Transverse colon (tissue), 4 donors: ENCODE results near the gene SLC35B4. TPM values are rescaled to one million over a fixed set of nuclear protein-coding genes. Genes with fewer than 3 reads are reported as not detected.

Experiments used
- DNase-seq: peaks from one replicate; pipeline ENCODE4 v3.0.0-alpha.2; 2019
- H3K27ac ChIP-seq, 4 donors: fragments of 200-600 bp; sonication (generic); 2 replicates each; pipeline ENCODE4 v1.5.1; 2016 to 2018; ENCODE audit warnings: inconsistent platforms in 4 of 4
- H3K27me3 ChIP-seq: fragments of 200-600 bp; sonication (generic); 2 replicates; pipeline ENCODE4 v1.5.1; 2017; ENCODE audit warnings: inconsistent platforms
- H3K36me3 ChIP-seq, 4 donors: fragments of 200-600 bp; sonication (generic); 2 replicates each; pipeline ENCODE4 v1.5.1; 2017 to 2019; ENCODE audit warnings: inconsistent platforms in 4 of 4
- H3K4me1 ChIP-seq, 4 donors: fragments of 200-600 bp; sonication (generic); 2 replicates each; pipeline ENCODE4 v1.5.1; 2017 to 2020; ENCODE audit warnings: inconsistent platforms in 4 of 4
- H3K4me3 ChIP-seq, 4 donors: fragments of 200-600 bp; sonication (generic); 1 replicate in 1 of 4; 2 replicates in 3 of 4; pipeline versions ENCODE4 v1.5.1 to v1.6.1; 2017 to 2019; ENCODE audit warnings: inconsistent platforms in 4 of 4
- H3K9me3 ChIP-seq, 2 donors: fragments of 200-600 bp; sonication (generic); 2 replicates each; pipeline ENCODE4 v1.5.1; 2017 to 2019; ENCODE audit warnings: inconsistent platforms in 2 of 2
- EP300 ChIP-seq: sonication (generic); formaldehyde crosslinking; IDR thresholded peaks from one replicate; pipeline ENCODE4 v1.6.1; 2017; ENCODE audit warnings: antibody characterized with exemption, low read depth
- POLR2A ChIP-seq: fragments of 450-650 bp; IDR thresholded peaks from one replicate; pipeline ENCODE4 v1.6.1; 2016; ENCODE audit warnings: antibody characterized with exemption, mild to moderate bottlenecking, moderate library complexity
- POLR2AphosphoS5 ChIP-seq, 3 donors: sonication (generic); formaldehyde crosslinking; IDR thresholded peaks; one replicate each; pipeline ENCODE4 v1.6.1; 2016; ENCODE audit warnings: antibody characterized with exemption in 3 of 3
- WGBS, 2 donors: methylation state at CpG; one replicate each; pipeline ENCODE4 v1.1.5; 2018; ENCODE audit warnings: low coverage in 1 of 2; 5-methylcytosine and 5-hydroxymethylcytosine counted together
- in situ Hi-C, 4 donors: fragments of 200-750 bp; cut with MboI; loops; one replicate each; pipeline versions ENCODE4 v1.15.0 to v1.15.1; 2017; ENCODE audit warnings: low sequenced_read_pairs in 3 of 4, low pct_ligation_motif_present in 1 of 4, low pct_unique_long_range_greater_than_20kb in 1 of 4
- intact Hi-C: fragments of 100-400 bp; cut with DNase I; formaldehyde crosslinking; loops from one replicate; pipeline ENCODE4 v1.15.1; 2023; ENCODE audit warnings: low total_unique reads
- total RNA-seq, 4 donors: library from RNA; depleted of rRNA; stranded (reverse); fragments of >200 nt; gene quantifications; one replicate each; pipeline ENCODE4 v1.1.0, GENCODE V29; 2016
- TF ChIP-seq, protein P1 (sequence below), 5 experiments: fragments of 200-600 bp in 3 of 5; fragments of 450-650 bp in 2 of 5; sonication (generic) in 3 of 5; IDR thresholded peaks; 1 replicate in 2 of 5; 2 replicates in 3 of 5; pipeline ENCODE4 v1.5.1; 2016 to 2017; ENCODE audit warnings: antibody characterized with exemption in 5 of 5, inconsistent platforms in 3 of 5, mild to moderate bottlenecking in 2 of 5, moderate library complexity in 1 of 5

The SLC35B4 gene
- total RNA-seq, 4 donors from 2014 or later: 3.6 to 13.5 (median 5.7) TPM

DNA sequence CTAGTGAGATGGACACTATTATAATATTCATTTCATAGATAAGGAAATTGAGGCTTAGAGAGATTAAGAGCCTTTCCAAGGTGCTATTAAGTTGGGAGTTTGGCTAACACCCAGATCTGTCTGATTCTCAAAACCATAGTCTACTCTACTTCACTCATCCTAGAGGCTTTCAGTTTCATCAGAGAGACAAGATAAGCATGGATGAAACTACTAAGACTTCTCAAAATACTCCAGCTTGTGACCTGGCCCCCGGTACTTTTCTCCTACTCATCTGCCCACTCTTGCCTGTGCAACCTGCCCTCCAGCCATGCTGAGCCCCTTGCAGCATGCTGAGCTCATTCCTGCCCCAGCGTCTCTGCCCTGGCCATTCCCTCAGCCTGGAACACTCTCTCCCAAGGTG, 12.2 kb upstream of the SLC35B4 start:
- H3K4me3 ChIP-seq: no peak overlapping the region
- no peak for DNase-seq
- no peaks in the 10 kb centered on the region for H3K4me1 ChIP-seq
- in situ Hi-C loops: no loop called here
- 48 to 59% methylated on average over 2 of the region's 2 CpGs for WGBS, 2 donors
- TF ChIP-seq EP300: no peak
- TF ChIP-seq, protein P1, sequence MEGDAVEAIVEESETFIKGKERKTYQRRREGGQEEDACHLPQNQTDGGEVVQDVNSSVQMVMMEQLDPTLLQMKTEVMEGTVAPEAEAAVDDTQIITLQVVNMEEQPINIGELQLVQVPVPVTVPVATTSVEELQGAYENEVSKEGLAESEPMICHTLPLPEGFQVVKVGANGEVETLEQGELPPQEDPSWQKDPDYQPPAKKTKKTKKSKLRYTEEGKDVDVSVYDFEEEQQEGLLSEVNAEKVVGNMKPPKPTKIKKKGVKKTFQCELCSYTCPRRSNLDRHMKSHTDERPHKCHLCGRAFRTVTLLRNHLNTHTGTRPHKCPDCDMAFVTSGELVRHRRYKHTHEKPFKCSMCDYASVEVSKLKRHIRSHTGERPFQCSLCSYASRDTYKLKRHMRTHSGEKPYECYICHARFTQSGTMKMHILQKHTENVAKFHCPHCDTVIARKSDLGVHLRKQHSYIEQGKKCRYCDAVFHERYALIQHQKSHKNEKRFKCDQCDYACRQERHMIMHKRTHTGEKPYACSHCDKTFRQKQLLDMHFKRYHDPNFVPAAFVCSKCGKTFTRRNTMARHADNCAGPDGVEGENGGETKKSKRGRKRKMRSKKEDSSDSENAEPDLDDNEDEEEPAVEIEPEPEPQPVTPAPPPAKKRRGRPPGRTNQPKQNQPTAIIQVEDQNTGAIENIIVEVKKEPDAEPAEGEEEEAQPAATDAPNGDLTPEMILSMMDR (IDR thresholded peaks at IDR 0.05): no peak
- TF ChIP-seq POLR2AphosphoS5 (IDR thresholded peaks at IDR 0.05): no peak
- TF ChIP-seq POLR2A: no peak
- H3K27ac ChIP-seq: no peak overlapping the region
- H3K36me3 ChIP-seq: no peaks in the 10 kb centered on the region
- H3K27me3 ChIP-seq: peaks cover 5% of the 10 kb centered on the region
- intact Hi-C loops: no loop called here
- H3K9me3 ChIP-seq: no peaks in the 10 kb centered on the region

DNA sequence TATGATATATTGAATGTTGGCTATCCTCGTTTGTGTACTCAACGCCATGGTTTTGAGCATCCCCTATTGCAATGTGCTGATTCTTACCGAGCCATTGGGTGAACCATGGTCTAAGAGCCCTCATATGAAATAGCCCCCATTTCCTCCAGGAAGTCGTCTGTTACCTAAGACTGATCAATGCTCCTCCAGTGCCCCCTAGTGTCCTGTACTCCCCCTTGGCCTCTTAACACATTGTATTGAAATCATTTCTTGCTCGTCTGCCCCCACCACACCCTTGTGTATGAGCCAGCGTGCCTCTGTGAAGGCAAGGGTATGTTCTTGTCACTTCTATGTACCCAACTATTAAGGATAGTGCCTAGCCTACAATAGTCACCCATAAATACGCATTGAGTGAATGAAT, 11.2 kb upstream of the SLC35B4 start:
- Histone ChIP-seq H3K36me3 (no peaks in the 10 kb centered on the region), H3K4me3 (no peak overlapping the region), H3K27ac (no peak overlapping the region), H3K4me1 (no peaks in the 10 kb centered on the region), H3K27me3 (peaks cover 5% of the 10 kb centered on the region), H3K9me3 (no peaks in the 10 kb centered on the region)
- intact Hi-C loops (no loop called here), in situ Hi-C loops (no loop called here)
- TF ChIP-seq, protein P1 (IDR thresholded peaks at IDR 0.05): peak; percentile 25 to 32 (median 30)
- TF ChIP-seq POLR2AphosphoS5 (IDR thresholded peaks at IDR 0.05): no peak
- peak; percentile 45 for DNase-seq
- 33 to 37% methylated on average over 6 to 7 of the region's 7 CpGs for WGBS, 2 donors

DNA sequence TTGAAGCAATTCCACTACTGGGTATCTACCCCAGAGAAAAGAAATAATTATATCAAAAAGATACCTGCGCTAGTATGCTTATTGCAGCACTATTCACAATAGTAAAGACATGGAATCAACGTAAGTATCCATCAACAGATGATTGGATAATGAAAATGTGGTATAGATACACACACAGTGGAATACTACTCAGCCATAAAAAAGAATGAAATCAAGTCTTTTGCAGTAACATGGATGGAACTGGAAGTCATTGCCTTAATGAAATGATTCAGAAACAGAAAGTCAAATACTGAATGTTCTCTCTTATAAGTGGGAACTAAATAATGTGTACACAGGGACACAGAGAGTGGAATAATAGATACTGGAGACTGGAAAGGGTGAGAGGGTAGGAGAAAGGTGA, 7.4 kb upstream of the SLC35B4 start:
- Histone ChIP-seq H3K27ac (no peak overlapping the region), H3K4me3 (no peak overlapping the region), H3K9me3 (no peaks in the 10 kb centered on the region), H3K36me3 (no peaks in the 10 kb centered on the region), H3K27me3 (no peaks in the 10 kb centered on the region), H3K4me1 (no peaks in the 10 kb centered on the region)
- TF ChIP-seq POLR2AphosphoS5 (IDR thresholded peaks at IDR 0.05) (no peak), POLR2A (no peak), EP300 (no peak)
- TF ChIP-seq, protein P1 (IDR thresholded peaks at IDR 0.05): no peak
- no peak for DNase-seq
- 90 to 94% methylated on average over 2 of the region's 2 CpGs for WGBS, 2 donors
- intact Hi-C loops: no loop called here
- in situ Hi-C loops: no loop called here

DNA sequence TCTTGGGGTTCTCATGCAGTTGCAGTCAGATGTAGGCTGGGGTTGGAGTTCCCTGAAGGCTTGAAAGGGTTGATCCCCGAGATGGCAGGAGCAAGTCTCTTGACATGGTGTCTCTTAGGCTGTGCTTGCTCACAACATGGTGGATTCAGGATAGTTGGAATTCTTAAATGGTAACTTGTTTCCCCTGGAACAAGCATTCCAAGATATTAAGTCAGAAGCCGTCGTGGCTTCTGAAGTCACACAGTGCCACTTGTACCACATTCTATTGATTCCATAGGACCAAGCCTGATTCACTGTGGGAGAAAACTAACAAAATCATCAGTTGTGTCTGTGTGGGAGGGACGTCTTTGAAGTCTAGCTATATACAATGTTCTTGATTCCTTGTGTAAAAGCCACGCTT, 3.5 kb upstream of the SLC35B4 start:
- TF ChIP-seq EP300 (no peak), POLR2A (no peak), POLR2AphosphoS5 (IDR thresholded peaks at IDR 0.05) (no peak)
- peaks cover 4 to 14% (median 8%) of the 10 kb centered on the region in 4 donors for H3K4me1 ChIP-seq
- H3K27me3 ChIP-seq: no peaks in the 10 kb centered on the region
- no peak overlapping the region for H3K27ac ChIP-seq
- no peak overlapping the region for H3K4me3 ChIP-seq
- 80 to 82% methylated on average over 2 to 5 of the region's 5 CpGs for WGBS, 2 donors
- in situ Hi-C loops (no loop called here), intact Hi-C loops (no loop called here)
- no peak for DNase-seq
- H3K9me3 ChIP-seq: no peaks in the 10 kb centered on the region
- no peaks in the 10 kb centered on the region for H3K36me3 ChIP-seq

DNA sequence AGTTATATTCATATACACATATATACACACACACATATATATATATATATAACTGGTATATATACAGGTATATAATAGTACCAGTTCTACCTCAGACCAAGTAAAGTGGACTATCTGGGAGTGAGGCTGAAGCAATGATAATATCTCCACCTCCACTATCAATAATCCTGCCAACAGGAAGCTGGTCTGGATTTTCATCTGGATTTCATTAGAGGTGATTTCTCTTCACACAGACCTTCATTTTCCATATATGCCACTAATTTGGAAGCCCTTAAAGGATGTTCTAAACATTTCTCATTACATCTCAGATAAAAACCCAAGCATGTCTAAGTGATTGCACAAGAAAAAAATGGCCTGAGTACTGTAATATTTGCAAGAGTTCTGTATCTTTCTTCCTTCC, 1.7 kb upstream of the SLC35B4 start:
- Histone ChIP-seq H3K4me3 (no peak overlapping the region), H3K9me3 (no peaks in the 10 kb centered on the region), H3K36me3 (no peaks in the 10 kb centered on the region), H3K4me1 (peaks cover 4 to 32% (median 9%) of the 10 kb centered on the region in 4 donors), H3K27ac (no peak overlapping the region), H3K27me3 (no peaks in the 10 kb centered on the region)
- no peak for DNase-seq
- TF ChIP-seq, protein P1 (IDR thresholded peaks at IDR 0.05): no peak
- TF ChIP-seq EP300 (no peak), POLR2AphosphoS5 (IDR thresholded peaks at IDR 0.05) (no peak), POLR2A (no peak)
- in situ Hi-C loops (no loop called here), intact Hi-C loops (no loop called here)
